Keratinocyte (primary cell): ENCODE data around the gene POU3F2. TPM values are rescaled to one million over a fixed set of nuclear protein-coding genes. Genes with fewer than 3 reads are reported as not detected.

Experiments
- DNase-seq: peaks from one replicate; pipeline ENCODE4 v3.0.0-alpha.2; 2011; ENCODE audit warnings: low read depth, missing footprints, low spot score
- FAIRE-seq: peaks from 2 replicates; lab custom pipeline; 2011; peaks lifted over from hg19 to GRCh38; lab: Jason Lieb, UNC
- H2AFZ ChIP-seq: 2 replicates; pipeline ENCODE4 v1.6.0; 2012; ENCODE audit warnings: low read length, control low read depth, inconsistent platforms; ENCODE audit not compliant: control insufficient read depth
- H3K27ac ChIP-seq: 2 replicates; pipeline ENCODE4 v1.5.1; 2011; ENCODE audit warnings: low read length; ENCODE audit not compliant: control insufficient read depth, insufficient read depth
- H3K27me3 ChIP-seq: 3 replicates; pipeline ENCODE4 v1.6.0; 2011; ENCODE audit warnings: low read length; ENCODE audit not compliant: control insufficient read depth, insufficient read depth; ENCODE audit errors: extremely low read depth
- H3K36me3 ChIP-seq, 2 experiments: 2 replicates in 1 of 2; 3 replicates in 1 of 2; pipeline ENCODE4 v1.5.1; 2011; ENCODE audit warnings: low read length in 2 of 2, mild to moderate bottlenecking in 1 of 2; ENCODE audit not compliant: control insufficient read depth in 2 of 2, insufficient read depth in 2 of 2; ENCODE audit errors: extremely low read depth in 1 of 2
- H3K4me1 ChIP-seq: 3 replicates; pipeline ENCODE4 v1.5.1; 2011; ENCODE audit warnings: low read length; ENCODE audit not compliant: control insufficient read depth, insufficient read depth; ENCODE audit errors: extremely low read depth
- H3K4me2 ChIP-seq: 3 replicates; pipeline ENCODE4 v1.6.0; 2011; ENCODE audit warnings: low read depth, low read length; ENCODE audit not compliant: control insufficient read depth, insufficient read depth; ENCODE audit errors: extremely low read depth
- H3K4me3 ChIP-seq, 3 experiments: fragments of 200-600 bp in 1 of 3; sonication (generic) in 1 of 3; 2 replicates in 2 of 3; 3 replicates in 1 of 3; pipeline ENCODE4 v1.5.1; 2011 to 2016; ENCODE audit warnings: low read length in 3 of 3, mild to moderate bottlenecking in 3 of 3, control low read depth in 2 of 3, inconsistent platforms in 1 of 3, low read depth in 1 of 3, mixed read lengths in 1 of 3, mixed run types in 1 of 3, moderate library complexity in 1 of 3; ENCODE audit not compliant: control insufficient read depth in 2 of 3, insufficient read depth in 2 of 3; ENCODE audit errors: extremely low read depth in 1 of 3
- H3K79me2 ChIP-seq: 2 replicates; pipeline ENCODE4 v1.6.0; 2012; ENCODE audit warnings: low read length; ENCODE audit not compliant: control insufficient read depth, insufficient read depth
- H3K9ac ChIP-seq: 3 replicates; pipeline ENCODE4 v1.6.0; 2011; ENCODE audit warnings: low read length; ENCODE audit not compliant: control insufficient read depth, insufficient read depth; ENCODE audit errors: extremely low read depth
- H3K9me1 ChIP-seq: 3 replicates; pipeline ENCODE4 v1.6.0; 2011; ENCODE audit warnings: low read length; ENCODE audit not compliant: control insufficient read depth, insufficient read depth; ENCODE audit errors: extremely low read depth
- H3K9me3 ChIP-seq: 2 replicates; pipeline ENCODE4 v1.5.1; 2012; ENCODE audit warnings: low read depth, low read length; ENCODE audit not compliant: control insufficient read depth
- H4K20me1 ChIP-seq: 3 replicates; pipeline ENCODE4 v1.6.0; 2011; ENCODE audit warnings: low read length; ENCODE audit not compliant: control insufficient read depth, insufficient read depth; ENCODE audit errors: extremely low read depth
- EZH2 ChIP-seq: IDR thresholded peaks from one replicate; pipeline ENCODE4 v1.6.1; 2012; ENCODE audit warnings: inconsistent platforms, mild to moderate bottlenecking, low read length, moderate library complexity
- dilution Hi-C: fragments of 300-500 bp; cut with MboI; formaldehyde crosslinking; loops from one replicate; pipeline ENCODE4 v1.7.0; 2020; ENCODE audit warnings: low sequenced_read_pairs; ENCODE audit not compliant: extremely low pct_ligation_motif_present
- polyA plus RNA-seq, 5 experiments: library from polyadenylated mRNA; depleted of rRNA in 3 of 5; stranded (reverse) in 3 of 5; stranded (forward) in 1 of 5; unstranded in 1 of 5; fragments of >200 nt; gene quantifications; 1 replicate in 1 of 5; 2 replicates in 3 of 5; 3 replicates in 1 of 5; pipeline versions ENCODE4 v1.2.1 to v1.2.3, GENCODE V29; 2011 to 2012; ENCODE audit warnings: missing spikeins in 2 of 5, low read depth in 1 of 5, low replicate concordance in 1 of 5
- TF ChIP-seq, protein P1 (sequence below), 3 experiments: IDR thresholded peaks in 1 of 3; conservative IDR thresholded peaks in 1 of 3; optimal IDR thresholded peaks in 1 of 3; 2 replicates in 2 of 3; 3 replicates in 1 of 3; pipeline versions ENCODE3 to v1.5.1; 2011; ENCODE audit warnings: low read length in 3 of 3, mild to moderate bottlenecking in 3 of 3, moderate library complexity in 2 of 3, control low read depth in 1 of 3, inconsistent platforms in 1 of 3; ENCODE audit not compliant: insufficient read depth in 2 of 3; ENCODE audit errors: extremely low read depth in 1 of 3

Gene POU3F2
- polyA plus RNA-seq, 1 donor (not counting 4 experiments of a cell fraction or from before 2014, with no cell fraction given), result not detected

DNA sequence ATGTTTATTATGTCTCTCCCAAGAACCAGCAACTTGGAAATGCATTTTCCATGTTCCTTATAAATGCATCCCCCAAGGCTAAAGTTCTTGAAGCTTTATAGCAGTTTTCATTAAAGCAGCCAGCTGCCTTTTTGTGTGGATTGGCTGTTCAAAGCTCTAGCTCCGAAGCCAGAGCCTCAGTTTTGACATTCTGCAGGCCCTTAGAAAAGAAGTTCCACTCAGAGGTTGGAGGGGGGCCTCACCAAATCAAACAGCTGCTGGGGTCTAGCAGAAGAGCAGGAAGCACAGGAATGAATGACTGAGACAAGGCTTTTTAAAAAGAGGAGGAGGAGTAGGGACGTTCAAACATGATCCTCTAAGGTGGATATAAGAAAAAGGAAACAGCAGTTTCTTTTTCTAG is 4.2 kb upstream of the POU3F2 start:
- no peak for TF ChIP-seq EZH2

DNA sequence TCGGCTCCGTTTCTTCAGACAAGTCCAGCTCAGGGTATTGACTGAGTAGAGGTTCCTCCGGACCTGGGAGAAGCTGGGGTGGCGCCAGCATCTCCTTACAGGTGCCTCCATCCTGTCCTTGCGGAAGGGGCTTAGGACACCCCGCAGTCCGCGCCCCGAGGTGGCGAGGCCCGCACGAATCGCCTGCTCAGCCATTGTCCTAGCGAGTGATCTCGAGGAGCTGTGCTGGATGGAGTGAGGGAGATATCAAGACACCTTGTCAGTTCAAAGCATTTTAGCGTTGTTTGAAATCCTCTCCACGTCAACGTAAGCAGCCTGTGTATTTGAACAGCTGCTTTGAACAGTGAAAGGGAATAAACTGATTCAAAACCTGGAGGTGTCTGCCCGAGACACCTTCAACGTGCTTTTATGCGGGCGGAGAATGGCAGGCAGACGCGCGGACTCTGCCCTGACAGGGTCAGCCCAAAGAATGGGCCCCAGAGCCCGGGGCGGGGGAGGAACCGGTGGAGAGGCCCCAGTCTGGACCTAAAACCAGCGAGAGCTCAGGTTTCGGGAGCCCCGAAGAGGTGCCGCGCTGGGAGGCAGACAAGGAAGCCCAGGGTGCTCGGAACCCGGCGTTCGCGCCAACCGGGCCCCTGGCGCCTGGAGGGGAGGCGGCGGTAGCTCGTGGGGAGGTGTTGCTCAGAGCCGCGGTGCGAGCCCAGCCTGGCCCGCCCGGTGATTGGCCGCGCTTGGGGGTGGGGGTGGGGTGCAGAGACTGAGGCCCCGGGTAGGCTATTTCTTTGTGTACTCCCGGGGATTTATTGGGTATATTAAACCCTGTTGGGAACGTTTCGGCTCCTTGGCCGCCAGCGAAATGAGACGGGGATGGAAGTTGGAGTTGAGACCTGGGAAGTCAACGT is 3.1 kb upstream of the POU3F2 start:
- H3K9ac ChIP-seq, result no peak overlapping the region
- peaks cover 93% of the 10 kb centered on the region for H3K27me3 ChIP-seq
- H3K79me2 ChIP-seq, result no peaks in the 10 kb centered on the region
- H4K20me1 ChIP-seq, result peaks cover 3% of the 10 kb centered on the region
- no peaks in the 10 kb centered on the region for H3K9me1 ChIP-seq
- FAIRE-seq (no peak), DNase-seq (no peak)
- peak overlapping the region in 1 of 3 experiments; percentile 17 for H3K4me3 ChIP-seq
- H3K4me1 ChIP-seq, result peaks cover 15% of the 10 kb centered on the region
- peak overlapping the region; percentile 69 for H3K4me2 ChIP-seq
- no peak overlapping the region for H2AFZ ChIP-seq
- dilution Hi-C loops, result no loop called here
- no peaks in the 10 kb centered on the region for H3K36me3 ChIP-seq
- TF ChIP-seq, protein P1, sequence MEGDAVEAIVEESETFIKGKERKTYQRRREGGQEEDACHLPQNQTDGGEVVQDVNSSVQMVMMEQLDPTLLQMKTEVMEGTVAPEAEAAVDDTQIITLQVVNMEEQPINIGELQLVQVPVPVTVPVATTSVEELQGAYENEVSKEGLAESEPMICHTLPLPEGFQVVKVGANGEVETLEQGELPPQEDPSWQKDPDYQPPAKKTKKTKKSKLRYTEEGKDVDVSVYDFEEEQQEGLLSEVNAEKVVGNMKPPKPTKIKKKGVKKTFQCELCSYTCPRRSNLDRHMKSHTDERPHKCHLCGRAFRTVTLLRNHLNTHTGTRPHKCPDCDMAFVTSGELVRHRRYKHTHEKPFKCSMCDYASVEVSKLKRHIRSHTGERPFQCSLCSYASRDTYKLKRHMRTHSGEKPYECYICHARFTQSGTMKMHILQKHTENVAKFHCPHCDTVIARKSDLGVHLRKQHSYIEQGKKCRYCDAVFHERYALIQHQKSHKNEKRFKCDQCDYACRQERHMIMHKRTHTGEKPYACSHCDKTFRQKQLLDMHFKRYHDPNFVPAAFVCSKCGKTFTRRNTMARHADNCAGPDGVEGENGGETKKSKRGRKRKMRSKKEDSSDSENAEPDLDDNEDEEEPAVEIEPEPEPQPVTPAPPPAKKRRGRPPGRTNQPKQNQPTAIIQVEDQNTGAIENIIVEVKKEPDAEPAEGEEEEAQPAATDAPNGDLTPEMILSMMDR (optimal IDR thresholded peaks at IDR 0.05 in 1 of 3, IDR thresholded peaks at IDR 0.05 in 1 of 3, conservative IDR thresholded peaks at IDR 0.05 in 1 of 3; ENCODE audit: extremely low read depth in 1 of 3, insufficient read depth in 2 of 3, low read length in 3 of 3), result no peak
- TF ChIP-seq EZH2, result peak; percentile 93
- no peak overlapping the region for H3K27ac ChIP-seq
- H3K9me3 ChIP-seq, result no peaks in the 10 kb centered on the region

More for the DNA sequence above, 4.2 kb upstream of the POU3F2 start:
- peaks cover 15% of the 10 kb centered on the region for H3K4me1 ChIP-seq
- no peak overlapping the region for H3K4me3 ChIP-seq
- DNase-seq, result no peak
- dilution Hi-C loops, result no loop called here
- H4K20me1 ChIP-seq, result no peaks in the 10 kb centered on the region
- no peaks in the 10 kb centered on the region for H3K79me2 ChIP-seq
- FAIRE-seq, result no peak
- no peaks in the 10 kb centered on the region for H3K9me1 ChIP-seq
- no peaks in the 10 kb centered on the region for H3K36me3 ChIP-seq
- H3K27ac ChIP-seq, result no peak overlapping the region
- no peak overlapping the region for H3K9ac ChIP-seq
- no peak overlapping the region for H3K4me2 ChIP-seq
- peaks cover 93% of the 10 kb centered on the region for H3K27me3 ChIP-seq
- no peak overlapping the region for H2AFZ ChIP-seq
- H3K9me3 ChIP-seq, result no peaks in the 10 kb centered on the region
